Measurements from ENCODE around the gene ALAS1.

DNA sequence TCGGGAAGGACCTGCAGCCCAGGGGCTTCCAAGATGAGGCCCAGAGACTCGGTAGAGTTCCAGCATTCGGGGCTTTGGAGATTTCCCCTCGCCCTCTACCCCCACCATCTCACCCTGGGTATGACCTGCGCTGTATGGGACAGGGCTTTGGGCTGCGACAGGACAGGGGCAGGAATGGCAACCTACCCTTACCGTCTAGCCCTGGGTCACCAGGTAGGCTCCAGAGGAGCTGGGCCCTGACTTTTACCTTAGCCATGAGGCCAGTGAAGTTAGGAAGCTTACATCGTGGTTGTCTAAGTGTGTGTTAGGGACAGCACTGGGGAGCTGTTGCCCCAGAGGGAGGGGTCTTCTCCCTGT, 48.3 kb downstream of the ALAS1 start:
- TF ChIP-seq, protein P1, sequence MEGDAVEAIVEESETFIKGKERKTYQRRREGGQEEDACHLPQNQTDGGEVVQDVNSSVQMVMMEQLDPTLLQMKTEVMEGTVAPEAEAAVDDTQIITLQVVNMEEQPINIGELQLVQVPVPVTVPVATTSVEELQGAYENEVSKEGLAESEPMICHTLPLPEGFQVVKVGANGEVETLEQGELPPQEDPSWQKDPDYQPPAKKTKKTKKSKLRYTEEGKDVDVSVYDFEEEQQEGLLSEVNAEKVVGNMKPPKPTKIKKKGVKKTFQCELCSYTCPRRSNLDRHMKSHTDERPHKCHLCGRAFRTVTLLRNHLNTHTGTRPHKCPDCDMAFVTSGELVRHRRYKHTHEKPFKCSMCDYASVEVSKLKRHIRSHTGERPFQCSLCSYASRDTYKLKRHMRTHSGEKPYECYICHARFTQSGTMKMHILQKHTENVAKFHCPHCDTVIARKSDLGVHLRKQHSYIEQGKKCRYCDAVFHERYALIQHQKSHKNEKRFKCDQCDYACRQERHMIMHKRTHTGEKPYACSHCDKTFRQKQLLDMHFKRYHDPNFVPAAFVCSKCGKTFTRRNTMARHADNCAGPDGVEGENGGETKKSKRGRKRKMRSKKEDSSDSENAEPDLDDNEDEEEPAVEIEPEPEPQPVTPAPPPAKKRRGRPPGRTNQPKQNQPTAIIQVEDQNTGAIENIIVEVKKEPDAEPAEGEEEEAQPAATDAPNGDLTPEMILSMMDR (IDR thresholded peaks at IDR 0.05): no peak
- no peak for TF ChIP-seq POLR2A (IDR thresholded peaks at IDR 0.05)

Data from lower leg skin (tissue), 3 donors.